Right atrium auricular region (tissue), 2 donors: Measurements from ENCODE around the gene TAOK2. TPM values are rescaled to one million over a fixed set of nuclear protein-coding genes. Genes with fewer than 3 reads are reported as not detected.
"Not testable (repeated sequence)": the region's sequence is repeated elsewhere in the genome, so short reads cannot be mapped to it uniquely, and the experiment has no call there.

Experiments
- DNase-seq: peaks from one replicate; pipeline ENCODE4 v3.0.0-alpha.2; 2019; ENCODE audit warnings: low spot score
- H3K27ac ChIP-seq, 2 donors: fragments of 200-600 bp; sonication (generic); 1 replicate in 1 of 2; 2 replicates in 1 of 2; pipeline ENCODE4 v1.5.1; 2016 to 2019
- H3K27me3 ChIP-seq, 2 donors: fragments of 200-600 bp; sonication (generic); one replicate each; pipeline versions ENCODE4 v1.5.1 to v1.6.0; 2017 to 2019
- H3K36me3 ChIP-seq: fragments of 200-600 bp; sonication (generic); one replicate; pipeline ENCODE4 v1.5.1; 2016
- H3K4me1 ChIP-seq, 2 donors: fragments of 200-600 bp; sonication (generic); one replicate each; pipeline versions ENCODE4 v1.5.1 to v1.6.0; 2017 to 2019
- H3K4me3 ChIP-seq, 2 donors: fragments of 200-600 bp; sonication (generic); 1 replicate in 1 of 2; 2 replicates in 1 of 2; pipeline ENCODE4 v1.5.1; 2017 to 2019; ENCODE audit warnings: mild to moderate bottlenecking in 1 of 2, moderate library complexity in 1 of 2
- H3K9me3 ChIP-seq, 2 donors: fragments of 200-600 bp; sonication (generic); one replicate each; pipeline ENCODE4 v1.5.1; 2019
- CTCF ChIP-seq, 2 donors: fragments of 200-600 bp; sonication (generic); IDR thresholded peaks; one replicate each; pipeline ENCODE4 v1.5.1; 2019; ENCODE audit warnings: antibody characterized with exemption in 2 of 2
- total RNA-seq, 2 donors: library from RNA; depleted of rRNA; stranded (reverse); fragments of >200 nt; gene quantifications; one replicate each; pipeline ENCODE4 v1.1.0, GENCODE V29; 2016

Gene TAOK2
- total RNA-seq, 2 donors from 2014 or later: 29.1 to 36.7 TPM

GRCh38 chr16:30009990-30010843, 36.5 kb downstream of the TAOK2 start:
- TF ChIP-seq CTCF (IDR thresholded peaks at IDR 0.05): no peak
- peak overlapping the region; percentile 11 to 47 for H3K4me3 ChIP-seq
- H3K9me3 ChIP-seq: no peaks in the 10 kb centered on the region
- DNase-seq: no peak
- H3K36me3 ChIP-seq: no peaks in the 10 kb centered on the region
- peaks cover 23 to 25% of the 10 kb centered on the region in 2 donors for H3K27me3 ChIP-seq
- peaks cover 0 to 30% of the 10 kb centered on the region in 2 donors for H3K4me1 ChIP-seq
- no peak overlapping the region for H3K27ac ChIP-seq

GRCh38 chr16:30010844-30011713, 37.4 kb downstream of the TAOK2 start, which contains the start of gene DOC2A:
Gene DOC2A, minus strand, starts transcription at chr16:30011027. Its CDS starts 805 bp downstream, at chr16:30010222.
- H3K27ac ChIP-seq: no peak within 1 kb of the TSS
- peaks cover 23 to 25% of the 10 kb centered on the region in 2 donors for H3K27me3 ChIP-seq
- DNase-seq: no peak

GRCh38 chr16:30011714-30012504, 38.2 kb downstream of the TAOK2 start:
- no peak overlapping the region for H3K27ac ChIP-seq
- H3K4me3 ChIP-seq: peak overlapping the region in 1 of 2 donors; percentile 47
- TF ChIP-seq CTCF (IDR thresholded peaks at IDR 0.05): no peak
- peaks cover 0 to 25% of the 10 kb centered on the region in 2 donors for H3K4me1 ChIP-seq
- DNase-seq: no peak
- no peaks in the 10 kb centered on the region for H3K36me3 ChIP-seq
- H3K9me3 ChIP-seq: no peaks in the 10 kb centered on the region
- peaks cover 23 to 25% of the 10 kb centered on the region in 2 donors for H3K27me3 ChIP-seq

More at GRCh38 chr16:30010844-30011713, 37.4 kb downstream of the TAOK2 start, which contains the start of gene DOC2A:
- H3K36me3 ChIP-seq: no peaks in the 10 kb centered on the region
- peaks cover 0 to 25% of the 10 kb centered on the region in 2 donors for H3K4me1 ChIP-seq
- peak within 1 kb of the TSS; percentile 11 to 47 for H3K4me3 ChIP-seq
- no peaks in the 10 kb centered on the region for H3K9me3 ChIP-seq
- no peak for TF ChIP-seq CTCF (IDR thresholded peaks at IDR 0.05)

GRCh38 chr16:30012598-30012997, 38.9 kb downstream of the TAOK2 start:
- Histone ChIP-seq H3K4me1 (peaks cover 0 to 25% of the 10 kb centered on the region in 2 donors), H3K27me3 (peaks cover 23 to 25% of the 10 kb centered on the region in 2 donors)
- DNase-seq, H3K27ac ChIP-seq, H3K36me3 ChIP-seq, H3K4me3 ChIP-seq, H3K9me3 ChIP-seq: not testable (repeated sequence)

GRCh38 chr16:30015450-30015849, 41.8 kb downstream of the TAOK2 start:
- H3K36me3 ChIP-seq, H3K27ac ChIP-seq: not testable (repeated sequence)

GRCh38 chr16:30016555-30017276, 43.0 kb downstream of the TAOK2 start:
- no peaks in the 10 kb centered on the region for H3K9me3 ChIP-seq
- no peak for TF ChIP-seq CTCF (IDR thresholded peaks at IDR 0.05)
- H3K4me3 ChIP-seq: no peak overlapping the region
- DNase-seq: no peak
- H3K27ac ChIP-seq: no peak overlapping the region
- H3K36me3 ChIP-seq: no peaks in the 10 kb centered on the region
- peaks cover 2 to 6% of the 10 kb centered on the region in 2 donors for H3K27me3 ChIP-seq
- H3K4me1 ChIP-seq: peaks cover 0 to 17% of the 10 kb centered on the region in 2 donors

More at GRCh38 chr16:30015450-30015849, 41.8 kb downstream of the TAOK2 start:
- not testable (repeated sequence) for H3K9me3 ChIP-seq, DNase-seq, H3K4me3 ChIP-seq
- Histone ChIP-seq H3K4me1 (peaks cover 0 to 18% of the 10 kb centered on the region in 2 donors), H3K27me3 (peaks cover 14 to 17% of the 10 kb centered on the region in 2 donors)
